Stomach smooth muscle (tissue), 2 donors: ENCODE measurements around the gene HSH2D.

Source experiments
- H3K27ac ChIP-seq: one replicate; pipeline ENCODE4 v1.7.0; 2013; ENCODE audit warnings: mild to moderate bottlenecking, low read length, inconsistent platforms
- H3K27me3 ChIP-seq, 2 donors: one replicate each; pipeline ENCODE4 v1.7.0; 2013; ENCODE audit warnings: low read length in 2 of 2; ENCODE audit not compliant: insufficient read depth in 2 of 2, control insufficient read depth in 1 of 2
- H3K36me3 ChIP-seq, 2 donors: one replicate each; pipeline ENCODE4 v1.7.0; 2013; ENCODE audit warnings: low read length in 2 of 2; ENCODE audit not compliant: control insufficient read depth in 2 of 2, insufficient read depth in 2 of 2
- H3K4me1 ChIP-seq: one replicate; pipeline ENCODE4 v1.7.0; 2013; ENCODE audit warnings: low read length; ENCODE audit not compliant: control insufficient read depth, insufficient read depth
- H3K4me3 ChIP-seq, 2 donors: one replicate each; pipeline ENCODE4 v1.7.0; 2013; ENCODE audit warnings: low read length in 2 of 2
- H3K9ac ChIP-seq, 2 donors: one replicate each; pipeline ENCODE4 v1.7.0; 2013; ENCODE audit warnings: low read length in 2 of 2, mild to moderate bottlenecking in 1 of 2
- H3K9me3 ChIP-seq, 2 donors: one replicate each; pipeline ENCODE4 v1.7.0; 2013; ENCODE audit warnings: low read length in 2 of 2; ENCODE audit not compliant: control insufficient read depth in 2 of 2
- donor health status: healthy.
- donor health status: Pancreatic carcinoma.

Gene HSH2D

DNA sequence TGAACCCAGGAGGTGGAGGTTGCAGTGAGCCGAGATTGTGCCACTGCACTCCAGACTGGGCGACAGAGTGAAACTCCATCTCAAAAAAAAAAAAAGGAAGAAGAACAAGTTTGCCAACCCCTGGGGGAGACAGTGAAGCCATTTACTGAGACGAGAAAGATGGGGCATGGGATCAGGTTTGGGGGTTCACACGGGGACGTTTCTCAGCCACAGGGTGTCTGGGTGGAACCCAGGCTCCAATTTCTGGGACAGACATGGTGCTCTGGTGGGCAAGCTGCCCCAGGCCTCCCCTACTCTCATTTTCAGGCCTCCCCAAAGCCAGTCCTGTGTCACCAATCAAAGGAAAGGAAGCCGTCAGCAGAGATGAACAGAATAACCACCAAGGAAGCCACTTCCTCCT, 13.4 kb downstream of the HSH2D start:
- no peak overlapping the region for H3K4me3 ChIP-seq
- H3K9ac ChIP-seq, result no peak overlapping the region
- H3K4me1 ChIP-seq, result no peaks in the 10 kb centered on the region
- H3K9me3 ChIP-seq, result no peaks in the 10 kb centered on the region
- no peaks in the 10 kb centered on the region for H3K27me3 ChIP-seq
- no peak overlapping the region for H3K27ac ChIP-seq
- no peaks in the 10 kb centered on the region for H3K36me3 ChIP-seq

DNA sequence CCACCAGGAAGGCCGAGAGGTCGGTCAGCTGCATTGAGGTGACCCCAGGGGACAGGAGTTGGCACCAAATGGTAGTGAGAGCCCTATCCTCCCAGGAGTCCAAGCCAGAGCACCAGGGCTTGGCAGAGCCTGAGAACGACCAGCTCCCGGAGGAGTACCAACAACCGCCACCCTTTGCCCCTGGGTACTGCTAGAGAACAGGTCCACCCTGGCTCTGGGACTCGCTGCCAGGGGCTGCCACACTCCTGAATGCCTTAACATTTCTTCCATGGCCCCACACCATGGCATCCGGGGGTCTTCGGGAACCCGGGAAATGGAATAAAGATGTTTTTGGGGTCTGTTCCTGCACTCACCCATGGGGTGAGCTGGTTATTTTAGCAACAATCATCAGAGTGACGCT, 14.1 kb downstream of the HSH2D start:
- Histone ChIP-seq H3K4me1 (no peaks in the 10 kb centered on the region), H3K36me3 (no peaks in the 10 kb centered on the region), H3K27me3 (no peaks in the 10 kb centered on the region), H3K27ac (no peak overlapping the region), H3K9me3 (no peaks in the 10 kb centered on the region), H3K4me3 (no peak overlapping the region), H3K9ac (no peak overlapping the region)

DNA sequence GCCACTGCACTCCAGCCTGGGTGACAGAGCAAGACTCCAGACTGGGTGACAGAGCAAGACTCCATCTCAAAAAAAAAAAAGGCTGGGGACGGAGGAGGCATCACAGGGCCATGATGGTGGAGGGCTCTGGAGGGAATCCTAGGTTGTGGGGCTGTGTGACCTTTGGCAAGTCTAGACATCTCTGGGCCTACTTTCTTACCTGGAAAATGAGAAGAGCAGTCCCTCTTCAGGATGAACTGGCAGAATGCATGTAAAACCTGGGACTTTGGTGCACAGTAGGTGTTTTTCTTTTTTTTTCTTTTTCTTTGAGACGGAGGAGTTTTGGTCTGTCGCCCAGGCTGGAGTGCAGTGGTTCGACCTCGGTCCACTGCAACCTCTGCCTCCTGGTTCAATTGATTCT, 16.2 kb downstream of the HSH2D start:
- H3K4me1 ChIP-seq, result no peaks in the 10 kb centered on the region
- H3K9ac ChIP-seq, result no peak overlapping the region
- H3K36me3 ChIP-seq, result no peaks in the 10 kb centered on the region
- no peaks in the 10 kb centered on the region for H3K27me3 ChIP-seq
- no peak overlapping the region for H3K27ac ChIP-seq
- no peaks in the 10 kb centered on the region for H3K9me3 ChIP-seq
- no peak overlapping the region for H3K4me3 ChIP-seq

DNA sequence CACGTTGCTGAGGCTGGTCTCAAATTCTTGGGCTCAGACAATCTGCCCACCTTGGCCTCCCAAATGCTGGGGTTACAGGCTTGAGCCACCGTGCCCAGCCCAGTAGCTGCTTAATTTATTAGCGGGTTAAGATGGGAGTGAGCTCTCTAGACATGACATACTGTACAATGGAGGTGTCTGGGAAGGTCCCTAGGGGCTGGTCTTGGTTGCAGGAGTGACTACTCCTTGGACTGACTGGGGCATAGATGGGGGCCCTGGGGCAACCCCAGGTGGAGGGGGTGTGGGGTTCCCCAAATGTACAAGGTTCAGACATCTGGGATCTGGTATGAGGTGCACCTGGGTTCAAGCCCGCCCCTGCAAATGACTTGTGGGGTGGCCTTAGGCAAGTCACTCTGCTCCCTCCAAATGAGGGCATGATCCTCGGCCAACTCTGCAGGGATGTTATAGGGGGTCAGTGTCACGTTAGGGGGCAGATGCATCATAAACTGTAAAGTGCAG, 17.0 kb downstream of the HSH2D start:
- H3K27me3 ChIP-seq, result no peaks in the 10 kb centered on the region
- H3K27ac ChIP-seq, result no peak overlapping the region
- no peaks in the 10 kb centered on the region for H3K4me1 ChIP-seq
- no peak overlapping the region for H3K4me3 ChIP-seq
- no peaks in the 10 kb centered on the region for H3K36me3 ChIP-seq
- H3K9me3 ChIP-seq, result no peaks in the 10 kb centered on the region
- no peak overlapping the region for H3K9ac ChIP-seq

DNA sequence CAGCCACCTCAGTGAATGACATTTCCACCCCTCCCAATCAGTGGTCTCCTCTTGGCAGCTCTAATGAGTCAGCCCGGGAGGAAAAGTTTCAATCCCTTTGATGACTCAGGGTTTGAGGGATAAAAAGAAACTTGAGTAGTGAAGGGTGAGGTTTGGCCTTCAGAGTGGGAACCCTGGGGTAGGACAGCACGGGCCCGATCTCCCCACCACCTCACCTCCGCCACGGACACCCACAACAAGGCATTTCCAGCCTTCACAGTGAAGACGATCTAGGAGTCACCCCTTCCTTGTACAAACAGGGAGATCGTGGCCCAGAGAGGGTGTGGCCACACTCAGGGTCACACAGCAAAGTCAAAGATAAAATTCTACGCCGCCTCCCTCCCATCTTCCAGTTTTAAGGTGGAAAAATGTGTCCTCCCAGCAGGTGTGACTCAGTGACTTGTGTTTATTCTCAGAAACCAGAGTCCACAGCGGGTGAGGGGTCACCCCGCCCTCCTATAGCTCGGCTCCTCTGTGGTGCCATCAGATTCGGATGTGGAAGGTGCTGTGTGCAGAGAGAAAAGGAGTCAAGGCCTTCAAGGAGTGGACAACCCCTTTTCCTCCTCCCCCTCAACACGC, 17.6 kb downstream of the HSH2D start:
- H3K9me3 ChIP-seq, result no peaks in the 10 kb centered on the region
- no peak overlapping the region for H3K4me3 ChIP-seq
- H3K27me3 ChIP-seq, result no peaks in the 10 kb centered on the region
- H3K9ac ChIP-seq, result no peak overlapping the region
- H3K36me3 ChIP-seq, result no peaks in the 10 kb centered on the region
- no peak overlapping the region for H3K27ac ChIP-seq
- H3K4me1 ChIP-seq, result no peaks in the 10 kb centered on the region

DNA sequence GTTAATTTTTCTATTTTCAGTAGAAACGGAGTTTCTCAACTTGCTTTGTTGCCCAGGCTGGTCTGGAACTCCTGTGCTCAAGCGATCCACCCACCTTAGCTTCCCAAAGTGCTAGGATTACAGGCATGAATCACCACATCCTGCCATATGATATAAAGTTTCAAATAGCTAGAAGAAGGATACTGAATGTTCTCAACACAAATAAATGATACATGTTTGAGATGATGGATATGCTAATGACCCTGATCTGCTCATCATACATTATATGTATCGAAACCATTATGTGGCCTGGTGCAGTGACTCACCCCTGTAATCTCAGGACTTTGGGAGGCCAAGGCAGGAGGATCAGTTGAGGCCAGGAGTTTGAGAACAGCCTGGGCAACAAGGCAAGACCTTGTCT, 18.4 kb downstream of the HSH2D start:
- Histone ChIP-seq H3K27me3 (no peaks in the 10 kb centered on the region), H3K4me3 (no peak overlapping the region), H3K4me1 (no peaks in the 10 kb centered on the region), H3K36me3 (no peaks in the 10 kb centered on the region), H3K9me3 (no peaks in the 10 kb centered on the region), H3K9ac (no peak overlapping the region), H3K27ac (no peak overlapping the region)

DNA sequence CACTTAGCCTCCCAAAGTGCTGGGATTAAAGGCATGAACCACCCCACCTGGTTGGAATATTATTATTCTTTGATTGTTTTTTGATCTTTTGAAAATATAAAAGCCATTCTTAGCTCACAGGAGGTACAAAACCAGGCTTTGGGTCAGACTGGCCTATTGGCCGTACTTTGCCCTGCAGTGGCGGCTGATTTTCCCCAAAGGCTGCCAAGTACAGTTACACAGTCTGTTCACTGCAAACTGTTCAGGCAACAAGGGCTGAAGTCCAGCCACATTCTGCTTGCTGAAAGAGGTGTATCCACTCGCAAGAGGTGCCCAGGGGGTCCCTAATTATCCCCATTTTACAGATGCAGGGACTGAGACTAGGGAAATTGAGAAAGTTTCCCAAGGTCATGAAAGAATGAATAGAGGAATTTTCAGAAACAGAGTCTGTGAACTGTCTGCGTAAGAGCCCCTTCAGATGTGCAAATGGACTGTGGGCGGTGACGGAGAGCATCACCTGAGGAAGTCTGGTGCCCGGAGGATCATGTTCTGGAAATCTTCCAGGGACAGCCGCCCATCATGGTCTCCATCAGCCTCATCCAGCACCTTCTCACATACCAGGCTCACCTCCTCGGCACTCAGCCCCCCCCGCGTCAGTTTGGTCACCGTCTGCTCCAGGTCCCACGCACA, 20.9 kb downstream of the HSH2D start:
- Histone ChIP-seq H3K9me3 (no peaks in the 10 kb centered on the region), H3K27ac (no peak overlapping the region), H3K9ac (no peak overlapping the region), H3K4me3 (no peak overlapping the region), H3K27me3 (no peaks in the 10 kb centered on the region), H3K4me1 (no peaks in the 10 kb centered on the region), H3K36me3 (no peaks in the 10 kb centered on the region)

DNA sequence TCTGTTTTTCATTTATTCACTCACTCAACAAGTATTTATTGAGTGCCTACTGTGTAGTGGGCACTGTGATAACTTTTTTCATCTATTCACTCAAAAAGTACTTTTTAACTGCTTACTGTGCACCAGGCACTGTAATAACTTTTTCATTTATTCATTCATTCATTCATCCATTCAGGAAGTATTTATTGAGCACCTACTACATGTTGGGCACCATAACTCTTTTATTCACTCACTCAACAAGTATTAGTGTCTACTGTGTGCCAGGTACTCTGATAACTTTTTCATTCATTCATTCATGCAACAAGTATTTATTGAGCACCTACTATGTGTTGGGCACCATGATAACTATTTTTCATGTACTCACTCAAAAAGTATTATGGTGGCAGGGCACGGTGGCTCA, 22.9 kb downstream of the HSH2D start:
- Histone ChIP-seq H3K4me3 (no peak overlapping the region), H3K27ac (no peak overlapping the region), H3K36me3 (no peaks in the 10 kb centered on the region), H3K9ac (no peak overlapping the region), H3K9me3 (no peaks in the 10 kb centered on the region), H3K27me3 (no peaks in the 10 kb centered on the region), H3K4me1 (no peaks in the 10 kb centered on the region)

DNA sequence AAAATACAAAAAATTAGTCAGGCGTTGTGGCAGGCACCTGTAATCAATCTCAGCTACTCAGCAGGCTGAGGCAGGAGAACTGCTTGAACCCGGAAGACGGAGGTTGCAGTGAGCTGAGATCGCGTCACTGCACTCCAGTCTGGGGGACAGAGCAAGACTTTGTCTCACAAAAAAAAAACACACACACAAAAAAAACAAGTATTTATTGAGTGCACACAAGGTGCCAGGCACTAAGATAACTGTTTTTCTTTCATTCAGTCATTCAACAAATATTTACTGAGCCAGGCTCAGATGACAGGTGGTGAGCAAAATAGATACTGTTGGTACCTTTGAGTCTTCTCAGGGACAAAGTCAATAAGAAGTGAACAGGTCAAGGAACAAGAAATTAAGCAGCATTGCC, 23.6 kb downstream of the HSH2D start:
- Histone ChIP-seq H3K4me1 (no peaks in the 10 kb centered on the region), H3K27ac (no peak overlapping the region), H3K36me3 (no peaks in the 10 kb centered on the region), H3K9ac (no peak overlapping the region), H3K27me3 (no peaks in the 10 kb centered on the region), H3K9me3 (no peaks in the 10 kb centered on the region), H3K4me3 (no peak overlapping the region)

DNA sequence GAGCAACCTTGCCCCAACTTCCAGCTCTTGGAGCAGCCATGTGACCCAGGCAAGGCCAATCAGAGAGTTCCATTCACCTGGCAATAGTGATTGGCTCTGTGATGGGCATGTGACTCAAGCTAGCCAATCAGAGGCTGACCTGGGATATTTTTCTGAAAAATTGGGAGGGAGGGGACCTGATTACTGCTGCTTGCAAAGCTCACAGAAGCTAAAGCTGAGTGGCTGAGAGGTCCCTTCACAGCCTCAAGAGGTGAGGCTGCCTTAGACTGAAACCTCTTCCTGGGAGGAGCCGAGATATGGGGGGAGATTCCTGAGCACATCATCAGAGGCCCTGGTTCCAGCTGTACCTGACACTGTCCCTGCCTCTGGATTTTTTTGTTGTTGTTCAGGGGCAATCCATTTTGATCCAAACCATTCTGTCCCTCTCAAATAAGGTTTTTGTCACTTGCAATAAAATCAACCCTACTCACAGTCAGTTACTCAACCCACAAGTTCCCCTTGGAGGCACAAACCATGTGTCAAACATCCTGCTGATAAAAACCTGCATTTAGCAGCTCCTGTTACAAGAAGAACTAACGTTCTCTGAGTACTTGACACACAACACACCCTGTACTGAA, 25.1 kb downstream of the HSH2D start:
- Histone ChIP-seq H3K36me3 (no peaks in the 10 kb centered on the region), H3K4me3 (no peak overlapping the region), H3K4me1 (no peaks in the 10 kb centered on the region), H3K27me3 (no peaks in the 10 kb centered on the region), H3K9ac (no peak overlapping the region), H3K9me3 (no peaks in the 10 kb centered on the region), H3K27ac (no peak overlapping the region)

DNA sequence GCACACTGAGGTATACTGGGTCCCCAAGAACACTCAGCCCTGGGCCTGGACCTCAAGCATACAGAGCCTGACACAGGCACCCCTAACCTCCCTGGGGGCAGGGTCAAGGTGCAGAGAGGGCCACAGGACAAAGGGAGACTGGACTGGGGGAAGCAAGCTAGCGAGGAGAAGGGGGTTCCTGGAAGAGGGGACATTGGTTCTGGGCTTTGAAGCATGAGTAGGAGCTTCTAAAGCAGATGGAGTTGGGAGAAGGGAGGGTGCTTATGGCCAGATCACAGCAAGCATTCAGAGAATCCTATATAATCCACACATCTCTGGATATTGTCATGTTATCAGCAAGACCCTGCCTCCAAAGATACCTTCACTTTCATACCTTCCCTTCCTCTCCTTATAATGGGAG, 26.6 kb downstream of the HSH2D start:
- H3K9me3 ChIP-seq, result no peaks in the 10 kb centered on the region
- no peaks in the 10 kb centered on the region for H3K27me3 ChIP-seq
- no peak overlapping the region for H3K4me3 ChIP-seq
- H3K9ac ChIP-seq, result no peak overlapping the region
- no peak overlapping the region for H3K27ac ChIP-seq
- no peaks in the 10 kb centered on the region for H3K4me1 ChIP-seq
- no peaks in the 10 kb centered on the region for H3K36me3 ChIP-seq
